Panc1 (cell line): Measurements from ENCODE around the gene POMGNT1. TPM values are rescaled to one million over a fixed set of nuclear protein-coding genes. Genes with fewer than 3 reads are reported as not detected.

ENCODE experiments used
- ATAC-seq: fragments of 200-7000 bp; cut with Tn5 transposase; 2 replicates; pipeline ENCODE4 v1.9.1; 2020; ENCODE audit warnings: mild to moderate bottlenecking, moderate library complexity
- BruUV-seq: library from RNA; stranded (reverse); fragments of 400-500 nt; replicated peaks from 2 replicates; lab custom pipeline; 2021; lab: Mats Ljungman, UMichigan
- CTCF ChIA-PET: fragments of 300-600 bp; sonication (Branson Sonifier 250); formaldehyde crosslinking; loops from one replicate; lab custom pipeline; 2022; ENCODE audit warnings: antibody characterized with exemption; lab: Charles Lee
- POLR2A ChIA-PET: fragments of 300-600 bp; sonication (Branson Sonifier 250); formaldehyde crosslinking; loops from one replicate; lab custom pipeline; 2022; ENCODE audit warnings: antibody characterized with exemption; lab: Charles Lee
- DNase-seq: peaks from one replicate; pipeline ENCODE4 v3.0.0-alpha.2; 2010; ENCODE audit warnings: low read depth, low spot score
- H3K27ac ChIP-seq: 2 replicates; pipeline ENCODE4 v1.5.1; 2011; ENCODE audit warnings: mild to moderate bottlenecking, low read length, inconsistent platforms
- H3K27me3 ChIP-seq: fragments of 200-500 bp; sonication (Bioruptor generic); 2 replicates; pipeline ENCODE4 v1.6.0; 2014; ENCODE audit warnings: low read length, inconsistent platforms; ENCODE audit not compliant: control insufficient read depth, insufficient read depth
- H3K36me3 ChIP-seq: fragments of 200-500 bp; sonication (Bioruptor generic); 2 replicates; pipeline ENCODE4 v1.5.1; 2014; ENCODE audit warnings: inconsistent platforms, mild to moderate bottlenecking, low read length, moderate library complexity; ENCODE audit not compliant: control insufficient read depth, insufficient read depth
- H3K4me1 ChIP-seq: 2 replicates; pipeline ENCODE4 v1.5.1; 2011; ENCODE audit warnings: inconsistent platforms, mild to moderate bottlenecking, low read length, moderate library complexity; ENCODE audit not compliant: control insufficient read depth, insufficient read depth
- H3K4me3 ChIP-seq, 2 experiments: 2 replicates each; pipeline ENCODE4 v1.5.1; 2011 to 2012; ENCODE audit warnings: low read depth in 2 of 2, low read length in 2 of 2, mild to moderate bottlenecking in 2 of 2, inconsistent platforms in 1 of 2, moderate library complexity in 1 of 2
- H3K9me3 ChIP-seq: fragments of 200-500 bp; sonication (Bioruptor generic); 2 replicates; pipeline ENCODE4 v1.5.1; 2014; ENCODE audit warnings: low read depth, mild to moderate bottlenecking, inconsistent platforms, low read length, moderate library complexity; ENCODE audit not compliant: control insufficient read depth, insufficient read depth
- POLR2AphosphoS5 ChIP-seq: IDR thresholded peaks from 2 replicates; pipeline ENCODE4 v1.6.1; 2012; ENCODE audit warnings: mild to moderate bottlenecking, low read depth, low read length, moderate library complexity
- SIN3A ChIP-seq: IDR thresholded peaks from 2 replicates; pipeline ENCODE4 v1.6.1; 2012; ENCODE audit warnings: low read depth, mild to moderate bottlenecking, low read length, moderate library complexity, borderline replicate concordance; ENCODE audit not compliant: insufficient read depth
- TCF7L2 ChIP-seq: IDR thresholded peaks from 2 replicates; pipeline ENCODE4 v1.6.1; 2011; ENCODE audit warnings: mild to moderate bottlenecking, low read depth, low read length, inconsistent platforms
- in situ Hi-C: cut with HindIII; loops from 2 replicates; pipeline ENCODE4 v1.10.0; 2016; ENCODE audit warnings: low sequenced_read_pairs, low pct_unique_long_range_greater_than_20kb
- intact Hi-C: fragments of 100-400 bp; cut with micrococcal nuclease; formaldehyde crosslinking; loops from one replicate; pipeline ENCODE4 v1.10.0; 2022; ENCODE audit not compliant: unreplicated experiment
- total RNA-seq: library from RNA; stranded (reverse); gene quantifications from one replicate; pipeline ENCODE4 v1.2.1, GENCODE V29; 2021; ENCODE audit not compliant: unreplicated experiment
- TF ChIP-seq, protein P1 (sequence below), 2 experiments: IDR thresholded peaks; 2 replicates each; pipeline ENCODE4 v1.6.1; 2011 to 2012; ENCODE audit warnings: low read depth in 2 of 2, control low read depth in 1 of 2, low read length in 1 of 2, mild to moderate bottlenecking in 1 of 2, moderate library complexity in 1 of 2; ENCODE audit not compliant: insufficient read depth in 1 of 2
- TF ChIP-seq, protein P2 (sequence below): fragments of 450-650 bp; IDR thresholded peaks from 2 replicates; pipeline ENCODE4 v1.5.1; 2017; ENCODE audit warnings: mild to moderate bottlenecking

Gene POMGNT1
- total RNA-seq, 1 experiment from 2014 or later, result 178 TPM

DNA sequence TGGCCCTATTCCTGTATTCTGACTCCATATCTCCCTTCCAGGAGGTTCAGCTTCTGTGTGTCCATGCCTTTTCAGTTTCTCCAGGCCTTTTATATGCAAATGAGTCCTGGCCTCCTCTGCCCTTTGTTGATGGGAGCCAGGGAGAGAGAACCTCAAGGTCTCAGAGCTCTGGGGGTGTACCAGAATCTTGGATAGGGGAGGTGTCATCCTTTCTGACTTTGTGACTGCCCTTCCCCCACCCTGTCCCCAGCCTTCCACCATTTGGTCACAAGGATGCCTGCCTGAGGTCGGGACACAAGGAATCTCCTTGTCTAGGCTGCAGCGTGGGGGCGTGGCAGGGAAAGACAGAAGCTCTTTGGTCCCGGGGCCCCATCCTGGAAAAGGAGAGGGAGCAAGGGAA lies 23.5 kb upstream of the POMGNT1 start:
- TF ChIP-seq, protein P1, sequence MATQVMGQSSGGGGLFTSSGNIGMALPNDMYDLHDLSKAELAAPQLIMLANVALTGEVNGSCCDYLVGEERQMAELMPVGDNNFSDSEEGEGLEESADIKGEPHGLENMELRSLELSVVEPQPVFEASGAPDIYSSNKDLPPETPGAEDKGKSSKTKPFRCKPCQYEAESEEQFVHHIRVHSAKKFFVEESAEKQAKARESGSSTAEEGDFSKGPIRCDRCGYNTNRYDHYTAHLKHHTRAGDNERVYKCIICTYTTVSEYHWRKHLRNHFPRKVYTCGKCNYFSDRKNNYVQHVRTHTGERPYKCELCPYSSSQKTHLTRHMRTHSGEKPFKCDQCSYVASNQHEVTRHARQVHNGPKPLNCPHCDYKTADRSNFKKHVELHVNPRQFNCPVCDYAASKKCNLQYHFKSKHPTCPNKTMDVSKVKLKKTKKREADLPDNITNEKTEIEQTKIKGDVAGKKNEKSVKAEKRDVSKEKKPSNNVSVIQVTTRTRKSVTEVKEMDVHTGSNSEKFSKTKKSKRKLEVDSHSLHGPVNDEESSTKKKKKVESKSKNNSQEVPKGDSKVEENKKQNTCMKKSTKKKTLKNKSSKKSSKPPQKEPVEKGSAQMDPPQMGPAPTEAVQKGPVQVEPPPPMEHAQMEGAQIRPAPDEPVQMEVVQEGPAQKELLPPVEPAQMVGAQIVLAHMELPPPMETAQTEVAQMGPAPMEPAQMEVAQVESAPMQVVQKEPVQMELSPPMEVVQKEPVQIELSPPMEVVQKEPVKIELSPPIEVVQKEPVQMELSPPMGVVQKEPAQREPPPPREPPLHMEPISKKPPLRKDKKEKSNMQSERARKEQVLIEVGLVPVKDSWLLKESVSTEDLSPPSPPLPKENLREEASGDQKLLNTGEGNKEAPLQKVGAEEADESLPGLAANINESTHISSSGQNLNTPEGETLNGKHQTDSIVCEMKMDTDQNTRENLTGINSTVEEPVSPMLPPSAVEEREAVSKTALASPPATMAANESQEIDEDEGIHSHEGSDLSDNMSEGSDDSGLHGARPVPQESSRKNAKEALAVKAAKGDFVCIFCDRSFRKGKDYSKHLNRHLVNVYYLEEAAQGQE (IDR thresholded peaks at IDR 0.05; ENCODE audit: insufficient read depth in 1 of 2, low read depth in 2 of 2, low read length in 1 of 2), result no peak
- TF ChIP-seq TCF7L2, result no peak
- no peak for TF ChIP-seq POLR2AphosphoS5
- TF ChIP-seq, protein P2, sequence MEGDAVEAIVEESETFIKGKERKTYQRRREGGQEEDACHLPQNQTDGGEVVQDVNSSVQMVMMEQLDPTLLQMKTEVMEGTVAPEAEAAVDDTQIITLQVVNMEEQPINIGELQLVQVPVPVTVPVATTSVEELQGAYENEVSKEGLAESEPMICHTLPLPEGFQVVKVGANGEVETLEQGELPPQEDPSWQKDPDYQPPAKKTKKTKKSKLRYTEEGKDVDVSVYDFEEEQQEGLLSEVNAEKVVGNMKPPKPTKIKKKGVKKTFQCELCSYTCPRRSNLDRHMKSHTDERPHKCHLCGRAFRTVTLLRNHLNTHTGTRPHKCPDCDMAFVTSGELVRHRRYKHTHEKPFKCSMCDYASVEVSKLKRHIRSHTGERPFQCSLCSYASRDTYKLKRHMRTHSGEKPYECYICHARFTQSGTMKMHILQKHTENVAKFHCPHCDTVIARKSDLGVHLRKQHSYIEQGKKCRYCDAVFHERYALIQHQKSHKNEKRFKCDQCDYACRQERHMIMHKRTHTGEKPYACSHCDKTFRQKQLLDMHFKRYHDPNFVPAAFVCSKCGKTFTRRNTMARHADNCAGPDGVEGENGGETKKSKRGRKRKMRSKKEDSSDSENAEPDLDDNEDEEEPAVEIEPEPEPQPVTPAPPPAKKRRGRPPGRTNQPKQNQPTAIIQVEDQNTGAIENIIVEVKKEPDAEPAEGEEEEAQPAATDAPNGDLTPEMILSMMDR, result no peak
- TF ChIP-seq SIN3A, result no peak
- ATAC-seq, result no peak

DNA sequence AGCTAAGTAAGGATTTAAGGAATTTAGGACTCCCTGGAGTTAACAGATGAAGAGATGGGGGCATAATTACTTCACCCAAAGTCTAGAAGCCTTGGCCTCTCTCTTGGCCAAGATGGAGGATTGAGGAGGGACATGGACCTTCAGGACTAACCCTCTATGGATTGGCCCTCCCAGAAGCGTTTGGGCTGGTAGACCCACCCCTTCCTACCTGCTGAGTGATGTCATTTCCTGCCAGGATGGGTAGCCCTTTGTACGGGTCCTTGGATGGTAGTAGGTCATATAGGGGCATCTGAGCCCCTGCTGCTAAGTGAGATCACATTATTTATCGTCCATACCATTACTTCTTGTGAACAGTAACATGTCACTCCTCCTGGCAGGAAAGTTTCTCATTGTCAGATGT lies 22.6 kb upstream of the POMGNT1 start:
- ChIA-PET CTCF (no interaction called here), POLR2A (interaction anchor here (0.9 kb wide), 1 partner anchor 37 kb away, joined by 3 read pairs; no protein-coding TSS in a partner anchor)
- H3K27ac ChIP-seq, result no peak overlapping the region
- H3K4me3 ChIP-seq, result no peak overlapping the region
- peaks cover 7% of the 10 kb centered on the region; the same call in 1 of the 2 replicates for H3K4me1 ChIP-seq
- intact Hi-C loops, result no loop called here
- no peaks in the 10 kb centered on the region for H3K9me3 ChIP-seq
- no peaks in the 10 kb centered on the region for H3K27me3 ChIP-seq
- no peak for ATAC-seq
- TF ChIP-seq POLR2AphosphoS5, result no peak
- TF ChIP-seq TCF7L2, result no peak
- TF ChIP-seq, protein P1 (IDR thresholded peaks at IDR 0.05; ENCODE audit: insufficient read depth in 1 of 2, low read depth in 2 of 2, low read length in 1 of 2), result no peak
- TF ChIP-seq, protein P2, result no peak
- no peak for TF ChIP-seq SIN3A
- no peaks in the 10 kb centered on the region for H3K36me3 ChIP-seq
- BruUV-seq, result no TSS peak
- in situ Hi-C loops, result no loop called here
- no peak for DNase-seq

More for the DNA sequence above, 23.5 kb upstream of the POMGNT1 start:
- DNase-seq, result no peak
- H3K4me3 ChIP-seq, result no peak overlapping the region
- no TSS peak for BruUV-seq
- H3K36me3 ChIP-seq, result no peaks in the 10 kb centered on the region
- peaks cover 7% of the 10 kb centered on the region; the same call in 1 of the 2 replicates for H3K4me1 ChIP-seq
- H3K27ac ChIP-seq, result no peak overlapping the region
- intact Hi-C loops (loop anchor here (2.0 kb wide), 2 partner anchors 39 to 185 kb away; no protein-coding TSS in a partner anchor), in situ Hi-C loops (no loop called here)
- ChIA-PET POLR2A (interaction anchor here (0.6 kb wide), 1 partner anchor 10 kb away, joined by 4 read pairs; no protein-coding TSS in a partner anchor), CTCF (interaction anchor here (0.6 kb wide), 1 partner anchor 8 kb away, joined by 4 read pairs; no protein-coding TSS in a partner anchor)
- H3K27me3 ChIP-seq, result no peaks in the 10 kb centered on the region
- H3K9me3 ChIP-seq, result no peaks in the 10 kb centered on the region
